PFSK-1 (cell line): ENCODE data around the gene C22orf39.

Source experiments
- POLR2AphosphoS5 ChIP-seq: IDR thresholded peaks from 2 replicates; pipeline ENCODE4 v1.6.1; 2012; ENCODE audit warnings: low read depth, mild to moderate bottlenecking, control low read depth, low read length, moderate library complexity
- REST ChIP-seq, 2 experiments: IDR thresholded peaks; 2 replicates each; pipeline versions ENCODE4 v1.6.1 to v1.8.0; 2011 to 2012; ENCODE audit warnings: low read depth in 2 of 2, low read length in 2 of 2, control low read depth in 1 of 2, inconsistent platforms in 1 of 2, mild to moderate bottlenecking in 1 of 2, moderate library complexity in 1 of 2; ENCODE audit not compliant: insufficient read depth in 1 of 2
- TAF1 ChIP-seq: IDR thresholded peaks from 2 replicates; pipeline ENCODE4 v1.6.1; 2012; ENCODE audit warnings: low read length, control low read depth, borderline replicate concordance; ENCODE audit not compliant: insufficient read depth

GRCh38 chr22:19464975-19465374 lies 17.5 kb upstream of the C22orf39 start:
- TF ChIP-seq TAF1 (no peak), POLR2AphosphoS5 (no peak), REST (IDR thresholded peaks at IDR 0.05; ENCODE audit: insufficient read depth in 1 of 2, low read depth in 2 of 2, low read length in 2 of 2) (no peak)
